Heart right ventricle (tissue), 16 donors: ENCODE measurements around the gene AJUBA. TPM values are rescaled to one million over a fixed set of nuclear protein-coding genes. Genes with fewer than 3 reads are reported as not detected.

ENCODE experiments used
- ATAC-seq, 8 donors: fragments of 200-7000 bp; cut with Tn5 transposase; one replicate each; pipeline ENCODE4 v1.9.1; 2020; ENCODE audit warnings: mild to moderate bottlenecking in 8 of 8, moderate library complexity in 8 of 8, moderate number of reproducible peaks in 1 of 8
- DNase-seq, 2 donors: peaks; one replicate each; pipeline ENCODE4 v3.0.0-alpha.2; 2020
- H3K27ac ChIP-seq, 10 donors: fragments of 200-600 bp; sonication (generic) in 2 of 10; one replicate each; pipeline versions ENCODE4 v1.5.0 to v1.8.0; 2020 to 2022; ENCODE audit warnings: mild to moderate bottlenecking in 3 of 10
- H3K27me3 ChIP-seq, 7 donors: fragments of 200-600 bp; one replicate each; pipeline ENCODE4 v1.8.0; 2021 to 2022; ENCODE audit warnings: mild to moderate bottlenecking in 2 of 7
- H3K36me3 ChIP-seq, 9 donors: fragments of 200-600 bp; sonication (generic) in 1 of 9; one replicate each; pipeline versions ENCODE4 v1.5.0 to v1.8.0; 2020 to 2022; ENCODE audit warnings: mild to moderate bottlenecking in 2 of 9
- H3K4me1 ChIP-seq, 9 donors: fragments of 200-600 bp; sonication (generic) in 1 of 9; one replicate each; pipeline versions ENCODE4 v1.5.0 to v1.8.0; 2020 to 2022; ENCODE audit warnings: mild to moderate bottlenecking in 4 of 9
- H3K4me3 ChIP-seq, 10 donors: fragments of 200-600 bp; sonication (generic) in 2 of 10; one replicate each; pipeline versions ENCODE4 v1.5.0 to v1.8.0; 2020 to 2022; ENCODE audit warnings: mild to moderate bottlenecking in 7 of 10, moderate library complexity in 2 of 10
- H3K9me3 ChIP-seq, 11 donors: fragments of 200-600 bp in 10 of 11; sonication (generic) in 2 of 11; one replicate each; pipeline versions ENCODE4 v1.5.0 to v1.8.0; 2013 to 2022; ENCODE audit warnings: mild to moderate bottlenecking in 2 of 11, control low read depth in 1 of 11, moderate library complexity in 1 of 11
- WGBS, 2 donors: extraction: QIAGEN DNeasy Blood & Tissue Kit; methylation state at CpG; one replicate each; pipeline ENCODE4 v1.1.7; 2013; ENCODE audit warnings: inconsistent platforms in 1 of 2; 5-methylcytosine and 5-hydroxymethylcytosine counted together
- intact Hi-C, 10 donors: fragments of 100-400 bp; cut with DNase I; formaldehyde crosslinking; loops; one replicate each; pipeline versions ENCODE4 v1.11.1 to v1.14.2; 2022
- polyA plus RNA-seq, 2 donors: library from polyadenylated mRNA; stranded (reverse); fragments of 200-250 nt; gene quantifications; one replicate each; pipeline ENCODE4 v1.2.3, GENCODE V29; 2013
- total RNA-seq, 10 donors: library from RNA; stranded (reverse); fragmentation: NEBNext Ultra II Directional in 3 of 10; extraction: Animal tissue kit (Norgen Biotek cat#: 25700) in 3 of 10; gene quantifications; one replicate each; pipeline versions ENCODE4 v1.2.1 to v1.2.4, GENCODE V29; 2021 to 2023
- TF ChIP-seq, protein P1 (sequence below), 9 donors: fragments of 200-600 bp; sonication (generic) in 2 of 9; IDR thresholded peaks; one replicate each; pipeline versions ENCODE4 v1.5.0 to v1.8.0; 2021 to 2022; ENCODE audit warnings: antibody characterized with exemption in 9 of 9, mild to moderate bottlenecking in 5 of 9, moderate library complexity in 1 of 9
- donor health status: Arrhythmogenic right ventricular cardiomyopathy.
- donor health status: ischemic (EF 13 %, LVEDD 7.1; RV severe dilation, severe dysfunction).
- donor health status: healthy with polysubstance abuse.
- donor health status: DM: no; HTN: yes; CAD: no.
- donor health status: DM: no; HTN: no; CAD: no.
- donor health status: ischemic (EF 25% LVEDD 6.9; RV normal size, moderate dysfunction).
- donor health status: ischemic (EF 25% LVEDD 5.7; RV mildly dilated, moderate dysfunction).
- donor health status: healthy.
- donor health status: DM: yes; HTN: yes; CAD: no.
- donor health status: Ischemic cardiomyopathy.
- donor health status: ischemic (EF 35%, LVEDD 5.7; RV mildly dilated, moderate dysfunction).
- donor health status: nonischemic (EF 11% LVEDD 7.7; RV severe dilation, severe dysfunction).
- donor health status: DM: yes; HTN: yes; CAD: no.
- donor health status: PGD.
- donor health status: ischemic (EF 29% LVEDD 5.4; RV normal size, mild dysfunction).
- donor health status: nonischemic (EF 23%, LVEDD 6.1; RV moderate dilation, normal function).

Gene AJUBA
- total and polyA plus RNA-seq, 12 donors: 5.3 to 25.9 (median 10.2) TPM

DNA sequence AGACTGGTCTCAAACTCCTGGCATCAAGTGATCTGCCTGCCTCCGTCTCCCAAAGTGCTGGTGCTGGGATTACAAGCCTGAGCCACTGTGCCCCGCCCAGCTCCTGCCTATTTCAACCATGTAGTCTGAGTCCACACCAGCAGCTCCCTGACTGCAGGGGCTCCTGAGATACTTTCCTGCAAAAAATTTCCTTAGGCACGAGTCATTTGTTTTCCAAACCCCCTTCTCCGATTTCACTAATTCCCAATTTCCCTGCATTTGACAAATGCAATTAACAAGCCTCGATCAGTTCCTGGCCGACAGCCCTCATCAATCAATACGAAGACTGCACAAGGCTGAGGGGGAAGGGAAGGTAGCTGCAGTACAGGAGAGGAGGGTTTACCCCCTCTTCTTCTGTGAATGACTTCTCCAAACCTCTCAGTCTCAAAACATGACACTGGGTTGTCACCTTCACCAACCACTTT lies 42.3 kb upstream of the AJUBA start:
- TF ChIP-seq, protein P1, sequence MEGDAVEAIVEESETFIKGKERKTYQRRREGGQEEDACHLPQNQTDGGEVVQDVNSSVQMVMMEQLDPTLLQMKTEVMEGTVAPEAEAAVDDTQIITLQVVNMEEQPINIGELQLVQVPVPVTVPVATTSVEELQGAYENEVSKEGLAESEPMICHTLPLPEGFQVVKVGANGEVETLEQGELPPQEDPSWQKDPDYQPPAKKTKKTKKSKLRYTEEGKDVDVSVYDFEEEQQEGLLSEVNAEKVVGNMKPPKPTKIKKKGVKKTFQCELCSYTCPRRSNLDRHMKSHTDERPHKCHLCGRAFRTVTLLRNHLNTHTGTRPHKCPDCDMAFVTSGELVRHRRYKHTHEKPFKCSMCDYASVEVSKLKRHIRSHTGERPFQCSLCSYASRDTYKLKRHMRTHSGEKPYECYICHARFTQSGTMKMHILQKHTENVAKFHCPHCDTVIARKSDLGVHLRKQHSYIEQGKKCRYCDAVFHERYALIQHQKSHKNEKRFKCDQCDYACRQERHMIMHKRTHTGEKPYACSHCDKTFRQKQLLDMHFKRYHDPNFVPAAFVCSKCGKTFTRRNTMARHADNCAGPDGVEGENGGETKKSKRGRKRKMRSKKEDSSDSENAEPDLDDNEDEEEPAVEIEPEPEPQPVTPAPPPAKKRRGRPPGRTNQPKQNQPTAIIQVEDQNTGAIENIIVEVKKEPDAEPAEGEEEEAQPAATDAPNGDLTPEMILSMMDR (IDR thresholded peaks at IDR 0.05): no peak
- Histone ChIP-seq H3K27me3 (no peaks in the 10 kb centered on the region), H3K4me3 (no peak overlapping the region), H3K36me3 (peaks cover 0 to 65% (median 9%) of the 10 kb centered on the region in 9 donors), H3K4me1 (peaks cover 0 to 27% (median 7%) of the 10 kb centered on the region in 9 donors), H3K9me3 (no peaks in the 10 kb centered on the region), H3K27ac (no peak overlapping the region)
- 73% methylated on average over 7 of the region's 7 CpGs for WGBS, 2 donors
- intact Hi-C loops: no loop called here
- ATAC-seq (no peak), DNase-seq (no peak)

- intact Hi-C loops: no loop called here
- Histone ChIP-seq H3K27ac (no peak overlapping the region), H3K27me3 (no peaks in the 10 kb centered on the region), H3K9me3 (no peaks in the 10 kb centered on the region), H3K4me3 (no peak overlapping the region), H3K4me1 (peaks cover 0 to 19% (median 5%) of the 10 kb centered on the region in 9 donors), H3K36me3 (peaks cover 0 to 57% (median 4%) of the 10 kb centered on the region in 9 donors)
- DNase-seq (no peak), ATAC-seq (peak in 1 of 8 donors; percentile 17)
- 96 to 98% methylated on average over 2 of the region's 2 CpGs for WGBS, 2 donors
- TF ChIP-seq, protein P1 (IDR thresholded peaks at IDR 0.05): no peak
These were observed 41.4 kb upstream of the AJUBA start for GRCh38 chr14:23023795-23024152.

DNA sequence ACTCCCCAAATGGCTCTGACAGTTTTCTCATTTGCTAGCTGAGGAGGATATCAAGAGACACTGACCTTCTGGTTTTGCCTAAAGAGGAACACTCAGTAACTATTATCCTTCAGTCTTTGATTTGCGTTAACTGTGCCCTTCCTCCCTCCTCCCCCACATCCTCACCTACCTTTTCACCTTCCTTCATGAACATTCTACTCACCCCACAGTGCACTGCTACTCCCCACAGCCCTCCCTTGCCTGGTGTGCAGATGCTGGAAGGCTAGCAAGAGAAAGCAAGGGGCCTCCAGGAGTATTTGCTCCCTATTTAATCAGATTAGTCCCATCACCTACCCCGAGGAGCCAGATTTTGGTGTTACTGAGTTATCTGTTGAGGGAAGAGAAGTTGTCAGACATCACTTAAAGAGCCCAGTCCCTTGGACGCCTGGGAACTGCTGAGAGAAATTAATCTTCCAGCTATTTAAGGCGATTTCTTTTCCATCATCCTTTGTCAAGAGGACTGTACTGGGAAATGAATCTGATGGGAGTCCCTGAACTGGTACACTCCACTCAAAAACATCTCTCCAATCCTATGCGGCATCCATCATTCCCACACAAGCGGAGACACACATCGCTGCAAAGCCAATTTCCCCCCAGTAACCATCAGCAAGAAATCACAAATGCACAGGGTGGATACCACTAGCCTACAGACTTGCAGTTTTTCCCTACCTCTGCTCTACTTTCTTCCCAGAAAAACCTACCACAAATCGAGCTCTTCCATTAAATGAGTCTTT lies 40.9 kb upstream of the AJUBA start:
- peaks cover 0 to 51% (median 3%) of the 10 kb centered on the region in 9 donors for H3K36me3 ChIP-seq
- whole genome bisulfite sequencing, 2 donors: 80% methylated on average over 8 of the region's 8 CpGs
- ATAC-seq (no peak), DNase-seq (no peak)
- H3K27me3 ChIP-seq: no peaks in the 10 kb centered on the region
- intact Hi-C loops: no loop called here
- TF ChIP-seq, protein P1 (IDR thresholded peaks at IDR 0.05): no peak
- H3K9me3 ChIP-seq: no peaks in the 10 kb centered on the region
- H3K27ac ChIP-seq: no peak overlapping the region
- H3K4me1 ChIP-seq: peaks cover 0 to 13% (median 0%) of the 10 kb centered on the region in 9 donors
- H3K4me3 ChIP-seq: no peak overlapping the region

DNA sequence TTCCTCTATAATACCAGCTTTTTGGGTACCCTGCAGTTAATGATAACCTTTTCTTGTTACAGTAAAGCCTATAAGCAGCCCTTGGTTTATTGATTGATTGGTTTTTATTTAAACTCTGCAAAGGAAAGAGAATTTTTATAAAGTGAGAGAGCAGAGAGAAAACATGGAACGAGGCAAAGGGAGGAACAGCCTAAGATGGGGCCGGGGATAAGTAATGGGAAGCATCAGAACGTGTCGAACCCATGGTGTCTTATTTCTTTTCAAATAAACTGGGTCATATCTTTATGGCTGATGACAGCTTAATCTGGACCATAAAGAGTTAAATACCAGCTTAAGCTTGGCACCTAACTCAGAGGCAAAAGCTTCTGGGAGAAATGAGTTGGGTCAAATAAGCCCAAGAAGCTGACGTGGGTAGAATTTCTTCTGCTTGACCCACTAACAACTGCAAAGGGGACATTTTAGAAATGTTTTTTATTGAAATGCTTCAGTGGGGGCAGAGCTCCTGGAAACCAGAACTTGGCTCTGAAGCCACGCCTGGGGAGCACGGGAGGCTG lies 39.6 kb upstream of the AJUBA start:
- no peak overlapping the region for H3K27ac ChIP-seq
- TF ChIP-seq, protein P1 (IDR thresholded peaks at IDR 0.05): no peak
- no peaks in the 10 kb centered on the region for H3K9me3 ChIP-seq
- ATAC-seq (no peak), DNase-seq (no peak)
- WGBS, 2 donors: 59 to 73% methylated on average over 7 of the region's 7 CpGs
- peaks cover 0 to 39% (median 0%) of the 10 kb centered on the region in 9 donors for H3K36me3 ChIP-seq
- H3K4me1 ChIP-seq: peaks cover 0 to 9% (median 0%) of the 10 kb centered on the region in 9 donors
- no peak overlapping the region for H3K4me3 ChIP-seq
- no peaks in the 10 kb centered on the region for H3K27me3 ChIP-seq
- intact Hi-C loops: no loop called here
